Fibroblast of lung (primary cell): ENCODE measurements around the gene LTK.

Experiments used
- CTCF ChIP-seq, 2 donors: IDR thresholded peaks in 1 of 2; conservative IDR thresholded peaks in 1 of 2; 1 replicate in 1 of 2; 2 replicates in 1 of 2; pipeline ENCODE4 v1.5.1; 2011 to 2012; ENCODE audit warnings: low read length in 2 of 2, control low read depth in 1 of 2, inconsistent platforms in 1 of 2, low read depth in 1 of 2, mild to moderate bottlenecking in 1 of 2
- EZH2 ChIP-seq: IDR thresholded peaks from 2 replicates; pipeline ENCODE4 v1.5.1; 2012; ENCODE audit warnings: low read length, control low read depth, mild to moderate bottlenecking; ENCODE audit errors: missing control alignments

DNA sequence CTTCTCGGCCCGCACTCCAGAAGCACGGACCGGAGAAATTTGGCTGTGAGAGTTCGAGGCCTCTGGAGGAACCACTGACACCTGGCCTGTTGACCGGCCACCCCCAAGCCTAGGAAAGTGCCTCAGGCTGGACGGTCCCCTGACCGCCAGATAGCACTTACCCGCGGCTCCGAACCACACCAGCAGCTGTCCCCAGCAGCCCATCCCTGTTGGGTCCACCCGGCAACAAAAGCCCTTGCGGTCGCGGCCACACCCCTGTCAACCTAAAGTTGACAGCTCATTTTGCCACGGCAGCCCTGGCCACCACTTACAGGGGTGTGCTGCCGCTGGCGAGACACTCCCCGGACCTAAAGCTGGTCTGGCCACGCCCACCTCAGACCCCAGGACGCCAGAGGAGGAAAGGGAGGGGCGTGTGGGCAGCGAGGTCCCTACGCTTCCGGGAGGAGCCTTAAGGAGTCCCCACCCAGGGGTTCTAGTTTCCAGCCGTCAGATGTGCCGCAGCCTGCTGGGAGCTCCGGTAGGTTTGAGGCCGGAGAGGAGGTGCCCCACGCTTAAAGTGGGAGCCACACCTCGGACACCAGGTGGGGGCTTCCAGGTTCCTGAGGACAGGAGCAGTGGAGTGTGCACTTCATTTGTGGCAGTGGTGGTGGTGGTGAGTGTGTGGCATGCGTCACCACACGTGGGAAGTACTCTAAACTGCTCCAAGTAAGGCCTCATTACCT is at the start of gene LTK:
- TF ChIP-seq CTCF (conservative IDR thresholded peaks at IDR 0.05 in 1 of 2, IDR thresholded peaks at IDR 0.05 in 1 of 2; ENCODE audit: low read depth in 1 of 2, low read length in 2 of 2): no peak
- TF ChIP-seq EZH2: no peak
